OCI-LY3 (cell line): ENCODE measurements around the gene PALLD.
A peak's percentile ranks its signal among the peaks of the same experiment; 100 is the strongest.

Experiments
- H2AFZ ChIP-seq: fragments of 200-600, 300-600 bp; shearing (Covaris generic); 2 replicates; pipeline ENCODE4 v1.6.0; 2014; ENCODE audit warnings: antibody characterized with exemption, low read depth, low read length
- H3K27ac ChIP-seq: fragments of 200-600, 300-600 bp; sonication (generic); 2 replicates; pipeline ENCODE4 v1.5.1; 2014; ENCODE audit warnings: mild to moderate bottlenecking, low read length, moderate library complexity, mixed read lengths
- H3K27me3 ChIP-seq: fragments of 200-600, 300-600 bp; sonication (generic); 2 replicates; pipeline ENCODE4 v1.6.1; 2014; ENCODE audit warnings: low read depth, low read length, mixed read lengths
- H3K36me3 ChIP-seq: fragments of 200-600, 300-600 bp; sonication (generic); replicated peaks from 2 replicates; pipeline ENCODE3; 2014; ENCODE audit warnings: low read depth, low read length, mixed read lengths
- H3K4me1 ChIP-seq: fragments of 300-600, 200-600 bp; sonication (generic); 2 replicates; pipeline ENCODE4 v1.6.1; 2014; ENCODE audit warnings: low read length, mixed read lengths
- H3K4me2 ChIP-seq: fragments of 200-600, 300-600 bp; sonication (generic); 2 replicates; pipeline ENCODE4 v1.6.1; 2014; ENCODE audit warnings: low read length, mixed read lengths
- H3K4me3 ChIP-seq: fragments of 300-600, 200-600 bp; sonication (generic); 2 replicates; pipeline ENCODE4 v1.5.1; 2014; ENCODE audit warnings: antibody characterized with exemption, mild to moderate bottlenecking, low read length, moderate library complexity
- H3K79me2 ChIP-seq: fragments of 300-600, 200-600 bp; shearing (Covaris generic); 2 replicates; pipeline ENCODE4 v1.6.1; 2014; ENCODE audit warnings: mild to moderate bottlenecking, low read length, mixed read lengths
- H3K9ac ChIP-seq: fragments of 300-600, 200-600 bp; shearing (Covaris generic); 2 replicates; pipeline ENCODE4 v1.6.0; 2014; ENCODE audit warnings: mild to moderate bottlenecking, low read length, moderate library complexity
- H3K9me3 ChIP-seq: fragments of 200-600, 300-600 bp; shearing (Covaris generic); 2 replicates; pipeline ENCODE4 v1.6.1; 2014; ENCODE audit warnings: low read length, mixed read lengths; ENCODE audit not compliant: insufficient read depth
- H4K20me1 ChIP-seq: fragments of 200-600, 300-600 bp; sonication (generic); 2 replicates; pipeline ENCODE4 v1.6.1; 2016; ENCODE audit warnings: low read length, mixed read lengths; ENCODE audit not compliant: insufficient read depth
- EZH2phosphoT487 ChIP-seq: fragments of 200-600 bp; shearing (Covaris generic); IDR thresholded peaks from 2 replicates; pipeline ENCODE4 v1.6.1; 2018; ENCODE audit warnings: antibody characterized with exemption, mixed run types, low read depth
- TF ChIP-seq, protein P1 (sequence below): fragments of 200-600, 300-600 bp; sonication (generic); IDR thresholded peaks from 2 replicates; pipeline ENCODE4 v1.5.1; 2014; ENCODE audit warnings: antibody characterized with exemption, low read length, low read depth

PALLD gene

DNA sequence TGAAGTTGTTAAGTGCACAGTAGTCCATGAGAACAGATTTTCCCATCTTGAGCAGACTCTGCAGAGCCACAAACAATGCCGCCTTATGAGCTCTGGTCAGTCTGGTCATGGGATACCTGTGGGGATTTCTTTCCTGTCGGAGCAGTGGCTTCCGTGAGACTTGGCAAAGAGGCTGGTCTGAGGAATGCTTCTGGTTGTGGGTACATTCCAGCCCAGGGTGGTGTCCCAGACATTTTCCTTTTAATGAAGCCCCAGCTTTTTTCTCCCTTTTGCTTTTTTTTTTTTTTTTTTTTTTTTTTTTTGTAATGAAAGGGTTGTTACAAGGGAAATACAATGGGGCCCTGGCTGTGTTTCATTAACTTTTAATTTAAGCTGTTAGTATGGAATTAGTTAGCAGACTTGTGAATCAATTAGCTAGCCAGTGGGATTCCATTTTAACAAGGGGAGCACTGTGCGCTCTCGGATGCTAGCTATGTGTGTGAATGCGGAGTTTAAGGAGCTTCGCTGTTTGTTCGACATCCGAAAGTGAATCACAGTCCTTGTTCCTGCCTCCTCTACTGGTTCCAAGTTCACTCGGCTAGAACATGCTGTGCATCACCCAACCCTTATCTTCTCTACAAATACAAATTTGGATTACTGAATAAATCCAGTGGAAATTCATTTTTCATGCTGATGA, 288.1 kb downstream of the PALLD start:
- Histone ChIP-seq H3K36me3 (no peaks in the 10 kb centered on the region), H3K9ac (no peak overlapping the region), H2AFZ (no peak overlapping the region), H4K20me1 (no peaks in the 10 kb centered on the region), H3K4me3 (no peak overlapping the region), H3K27ac (no peak overlapping the region), H3K79me2 (no peaks in the 10 kb centered on the region), H3K9me3 (no peaks in the 10 kb centered on the region), H3K4me2 (no peak overlapping the region), H3K27me3 (peaks cover 29% of the 10 kb centered on the region), H3K4me1 (peaks cover 18% of the 10 kb centered on the region)
- TF ChIP-seq, protein P1, sequence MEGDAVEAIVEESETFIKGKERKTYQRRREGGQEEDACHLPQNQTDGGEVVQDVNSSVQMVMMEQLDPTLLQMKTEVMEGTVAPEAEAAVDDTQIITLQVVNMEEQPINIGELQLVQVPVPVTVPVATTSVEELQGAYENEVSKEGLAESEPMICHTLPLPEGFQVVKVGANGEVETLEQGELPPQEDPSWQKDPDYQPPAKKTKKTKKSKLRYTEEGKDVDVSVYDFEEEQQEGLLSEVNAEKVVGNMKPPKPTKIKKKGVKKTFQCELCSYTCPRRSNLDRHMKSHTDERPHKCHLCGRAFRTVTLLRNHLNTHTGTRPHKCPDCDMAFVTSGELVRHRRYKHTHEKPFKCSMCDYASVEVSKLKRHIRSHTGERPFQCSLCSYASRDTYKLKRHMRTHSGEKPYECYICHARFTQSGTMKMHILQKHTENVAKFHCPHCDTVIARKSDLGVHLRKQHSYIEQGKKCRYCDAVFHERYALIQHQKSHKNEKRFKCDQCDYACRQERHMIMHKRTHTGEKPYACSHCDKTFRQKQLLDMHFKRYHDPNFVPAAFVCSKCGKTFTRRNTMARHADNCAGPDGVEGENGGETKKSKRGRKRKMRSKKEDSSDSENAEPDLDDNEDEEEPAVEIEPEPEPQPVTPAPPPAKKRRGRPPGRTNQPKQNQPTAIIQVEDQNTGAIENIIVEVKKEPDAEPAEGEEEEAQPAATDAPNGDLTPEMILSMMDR, result no peak
- TF ChIP-seq EZH2phosphoT487, result no peak

DNA sequence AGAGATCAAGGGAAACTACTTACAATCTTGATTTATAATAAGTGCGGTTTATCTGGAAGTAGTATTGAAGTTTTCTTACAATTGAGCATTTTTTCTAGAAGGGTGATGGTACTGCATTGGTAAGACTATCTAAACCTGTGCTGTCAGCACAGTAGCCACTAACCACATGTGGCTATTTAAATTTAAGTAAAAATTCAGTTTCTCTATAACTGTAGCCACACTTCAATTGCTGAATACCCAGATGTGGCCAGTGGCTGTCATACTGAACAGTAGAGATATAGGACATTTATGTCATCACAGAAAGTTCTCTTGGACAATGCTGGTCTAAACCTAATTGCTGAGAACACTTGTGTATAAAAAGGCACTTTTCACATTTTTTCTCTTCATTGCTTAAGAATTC, 290.5 kb downstream of the PALLD start:
- Histone ChIP-seq H3K9me3 (no peaks in the 10 kb centered on the region), H2AFZ (no peak overlapping the region), H3K79me2 (no peaks in the 10 kb centered on the region), H3K9ac (no peak overlapping the region), H3K4me3 (no peak overlapping the region), H3K36me3 (peaks cover 3% of the 10 kb centered on the region), H4K20me1 (no peaks in the 10 kb centered on the region), H3K4me2 (peak overlapping the region; percentile 11; the same call in 1 of the 2 replicates), H3K27me3 (peaks cover 43% of the 10 kb centered on the region), H3K4me1 (peaks cover 26% of the 10 kb centered on the region), H3K27ac (no peak overlapping the region)
- TF ChIP-seq, protein P1, result no peak
- TF ChIP-seq EZH2phosphoT487, result no peak

DNA sequence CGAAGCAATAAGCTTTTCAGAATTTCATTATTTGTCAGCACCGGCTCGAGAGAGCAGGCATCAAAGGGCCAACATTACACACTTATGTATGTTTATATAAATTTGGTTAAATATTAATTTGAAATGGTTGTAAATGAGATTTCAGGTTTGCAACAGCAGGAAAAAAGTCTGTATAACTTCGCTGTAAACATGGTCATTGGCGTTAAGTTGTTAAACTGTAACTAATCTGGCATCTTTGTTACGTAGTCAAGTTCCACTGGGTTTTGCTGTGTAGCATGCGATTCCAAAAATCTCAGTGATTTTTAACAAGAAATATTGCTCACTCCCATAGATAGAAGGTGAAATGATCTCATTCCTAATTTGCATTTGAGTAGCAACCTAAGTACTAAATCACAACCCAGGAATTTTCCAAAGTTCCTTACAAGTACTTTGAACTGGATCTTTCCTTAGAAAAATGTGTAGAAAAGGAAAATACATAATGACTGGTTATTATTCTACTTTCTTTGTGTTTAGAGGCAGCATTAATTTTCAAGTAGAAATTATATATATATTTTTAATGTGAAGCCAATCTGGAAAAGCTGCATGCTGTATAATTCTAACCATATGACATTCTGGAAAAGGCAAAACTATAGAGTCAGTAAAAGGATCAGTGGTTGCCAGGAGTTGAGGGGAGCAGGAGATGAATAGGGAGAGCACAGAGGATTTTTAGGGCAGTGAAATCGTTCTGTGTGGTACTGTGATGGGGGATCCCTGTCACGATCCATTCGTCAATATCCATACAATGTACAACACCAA, 291.1 kb downstream of the PALLD start:
- no peak overlapping the region for H3K9ac ChIP-seq
- peaks cover 26% of the 10 kb centered on the region for H3K4me1 ChIP-seq
- peak overlapping the region; percentile 11 for H3K4me2 ChIP-seq
- H3K27ac ChIP-seq, result no peak overlapping the region
- no peak overlapping the region for H3K4me3 ChIP-seq
- no peak for TF ChIP-seq EZH2phosphoT487
- TF ChIP-seq, protein P1, result no peak
- H3K9me3 ChIP-seq, result no peaks in the 10 kb centered on the region
- no peaks in the 10 kb centered on the region for H3K79me2 ChIP-seq
- no peak overlapping the region for H2AFZ ChIP-seq
- H3K36me3 ChIP-seq, result peaks cover 3% of the 10 kb centered on the region
- H4K20me1 ChIP-seq, result no peaks in the 10 kb centered on the region
- peaks cover 44% of the 10 kb centered on the region for H3K27me3 ChIP-seq

DNA sequence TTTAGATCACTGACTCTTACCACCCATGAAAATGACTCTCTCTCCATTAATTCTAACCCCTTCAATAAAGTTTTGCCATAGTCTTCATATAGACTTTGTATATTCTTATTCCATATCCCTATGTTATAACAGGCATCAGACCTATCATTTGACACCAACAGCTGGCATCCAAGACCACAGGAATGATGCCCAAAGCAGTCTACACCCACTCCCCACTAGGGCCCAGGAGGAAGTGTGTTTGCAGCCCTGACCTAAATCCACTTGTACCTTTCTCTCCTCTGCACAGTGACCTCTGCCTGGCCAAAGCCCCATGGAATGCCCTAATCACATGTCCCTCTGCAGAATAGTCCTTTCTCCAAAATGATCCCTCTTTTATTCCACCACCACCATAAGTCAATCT, 294.0 kb downstream of the PALLD start:
- Histone ChIP-seq H3K27ac (no peak overlapping the region), H3K4me1 (peaks cover 26% of the 10 kb centered on the region), H3K4me3 (no peak overlapping the region), H3K9ac (no peak overlapping the region), H3K4me2 (no peak overlapping the region), H3K9me3 (no peaks in the 10 kb centered on the region), H3K27me3 (peaks cover 36% of the 10 kb centered on the region), H4K20me1 (no peaks in the 10 kb centered on the region), H3K36me3 (peaks cover 3% of the 10 kb centered on the region), H2AFZ (no peak overlapping the region), H3K79me2 (no peaks in the 10 kb centered on the region)
- TF ChIP-seq, protein P1, result no peak
- no peak for TF ChIP-seq EZH2phosphoT487
